BJ (cell line): ENCODE measurements around the gene GAD1. TPM values are rescaled to one million over a fixed set of nuclear protein-coding genes. Genes with fewer than 3 reads are reported as not detected.
A peak's percentile ranks its signal among the peaks of the same experiment; 100 is the strongest.

Source experiments
- CTCF ChIA-PET: fragments of 350-600 bp; formaldehyde crosslinking; extraction: SDS; loops from one replicate; lab custom pipeline; 2021; ENCODE audit warnings: antibody characterized with exemption, inconsistent platforms; lab: Yijun Ruan, JAX
- POLR2A ChIA-PET: fragments of 300-600 bp; sonication (Branson Sonifier 250); formaldehyde crosslinking; extraction: SDS; loops from one replicate; lab custom pipeline; 2021; ENCODE audit warnings: antibody characterized with exemption; lab: Charles Lee
- DNase-seq: peaks from one replicate; pipeline ENCODE4 v3.0.0-alpha.2; 2011; ENCODE audit warnings: low read depth
- H3K27me3 ChIP-seq: 2 replicates; pipeline ENCODE4 v1.6.0; 2011; ENCODE audit warnings: low read length; ENCODE audit not compliant: control insufficient read depth, insufficient read depth
- H3K36me3 ChIP-seq: 2 replicates; pipeline ENCODE4 v1.5.1; 2011; ENCODE audit warnings: low read length; ENCODE audit not compliant: control insufficient read depth, insufficient read depth
- H3K4me3 ChIP-seq: 2 replicates; pipeline ENCODE4 v1.5.1; 2011; ENCODE audit warnings: low read depth, mild to moderate bottlenecking, control low read depth, low read length
- CTCF ChIP-seq: IDR thresholded peaks from 2 replicates; pipeline ENCODE4 v1.5.1; 2011; ENCODE audit warnings: low read depth, mild to moderate bottlenecking, control low read depth, inconsistent platforms, low read length, moderate library complexity; ENCODE audit not compliant: insufficient read depth
- polyA plus RNA-seq: library from polyadenylated mRNA; depleted of rRNA; stranded (reverse); fragments of >200 nt; gene quantifications from 2 replicates; pipeline ENCODE4 v1.2.3, GENCODE V29; 2011

GAD1 gene
- polyA plus RNA-seq, 1 experiment: 0.63 TPM

DNA sequence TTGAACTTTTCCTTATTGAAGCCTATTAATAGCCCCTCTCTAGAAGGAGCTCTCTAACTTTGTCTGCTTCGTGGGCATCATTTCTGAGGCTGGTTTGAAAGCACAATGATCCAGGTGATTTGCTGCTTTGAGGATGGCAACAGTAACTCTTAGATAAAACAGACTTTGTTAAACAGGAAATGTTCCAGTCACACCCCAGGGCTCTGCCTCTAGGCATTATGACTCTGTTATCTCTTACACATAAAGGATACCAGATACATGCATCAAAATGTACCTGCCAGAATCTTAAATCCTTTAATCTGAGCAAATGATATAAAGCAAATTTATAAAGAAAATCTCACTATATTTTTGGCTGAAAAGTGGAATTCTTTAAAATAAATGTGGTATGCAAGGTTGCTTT lies 52.3 kb downstream of the GAD1 start:
- TF ChIP-seq CTCF: no peak
- DNase-seq: no peak
- ChIA-PET CTCF (no interaction called here), POLR2A (no interaction called here)
- no peak overlapping the region for H3K4me3 ChIP-seq
- no peaks in the 10 kb centered on the region for H3K36me3 ChIP-seq
- no peaks in the 10 kb centered on the region for H3K27me3 ChIP-seq

GRCh38 chr2:170869461-170869860 lies 52.8 kb downstream of the GAD1 start:
- DNase-seq: no peak
- H3K27me3 ChIP-seq: no peaks in the 10 kb centered on the region
- ChIA-PET POLR2A (no interaction called here), CTCF (no interaction called here)
- no peak overlapping the region for H3K4me3 ChIP-seq
- H3K36me3 ChIP-seq: no peaks in the 10 kb centered on the region
- no peak for TF ChIP-seq CTCF

DNA sequence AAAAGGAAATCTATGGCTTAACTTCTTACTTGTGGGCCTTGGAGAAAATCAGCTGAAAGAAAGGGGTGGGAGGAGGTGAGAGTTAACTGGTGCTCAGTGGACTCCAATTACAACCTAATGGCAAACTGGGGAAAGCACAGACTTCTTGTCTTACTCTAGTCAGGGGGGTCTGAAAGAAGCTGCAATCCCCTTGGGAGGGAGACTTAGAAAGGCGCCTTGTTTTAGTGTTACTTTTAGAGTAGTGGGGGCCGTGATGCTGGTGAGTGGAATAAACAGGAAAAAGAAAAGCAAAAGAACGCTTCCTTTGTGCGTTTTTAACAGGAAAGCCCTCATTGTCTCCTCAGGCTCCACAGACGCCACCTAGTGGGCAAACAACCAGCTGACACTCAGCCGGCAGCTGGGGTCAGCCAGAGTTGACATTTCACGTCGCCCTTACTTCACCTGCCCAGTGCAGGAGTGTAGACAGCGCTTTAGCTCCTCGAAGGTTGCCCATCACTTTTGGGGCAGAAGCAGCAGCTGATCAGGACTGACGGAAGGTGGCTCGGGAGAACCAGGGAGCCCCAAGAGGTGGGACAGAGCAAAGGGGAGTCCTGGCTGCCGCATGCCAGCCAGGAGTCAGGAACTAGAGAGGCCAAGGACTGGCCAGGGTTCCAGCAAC lies 56.5 kb downstream of the GAD1 start:
- no peaks in the 10 kb centered on the region for H3K36me3 ChIP-seq
- POLR2A ChIA-PET: interaction anchor here (0.7 kb wide), 1 partner anchor 12 kb away, joined by 4 read pairs; no protein-coding TSS in a partner anchor
- CTCF ChIA-PET: interaction anchor here (0.7 to 4.3 kb wide), 30 partner anchors 9 to 549 kb away, joined by 3 to 40 read pairs (median 4); partner anchors contain the start of genes ERICH2, GAD1 and GORASP2
- peak; percentile 95 for TF ChIP-seq CTCF
- peak overlapping the region; percentile 17; the same call in 1 of the 2 replicates for H3K4me3 ChIP-seq
- DNase-seq: no peak
- H3K27me3 ChIP-seq: no peaks in the 10 kb centered on the region

DNA sequence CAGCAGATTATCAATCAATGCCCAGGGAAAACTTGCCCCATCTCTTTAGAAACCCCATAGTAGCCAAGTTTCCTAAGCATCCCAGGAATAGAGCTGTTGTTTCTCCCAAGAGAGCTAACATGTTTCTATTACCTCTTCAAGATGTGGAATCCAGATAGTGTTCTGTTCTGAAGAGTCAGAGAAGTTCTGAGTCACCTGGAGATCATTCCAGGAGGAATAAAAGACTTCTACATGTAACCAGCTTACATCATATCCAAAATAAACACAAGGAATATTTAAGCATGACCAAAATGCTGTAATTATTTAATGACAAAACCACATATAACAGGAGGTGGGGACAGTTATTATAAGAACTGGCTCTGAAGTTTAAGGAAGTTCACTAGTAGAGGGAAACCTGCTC lies 61.4 kb downstream of the GAD1 start:
- ChIA-PET CTCF (interaction anchor here (0.5 to 3.8 kb wide), 3 partner anchors 8 to 385 kb away, joined by 3 to 20 read pairs (median 5); no protein-coding TSS in a partner anchor), POLR2A (no interaction called here)
- TF ChIP-seq CTCF: no peak

GRCh38 chr2:170878505-170878904 lies 61.8 kb downstream of the GAD1 start:
- DNase-seq: no peak
- ChIA-PET POLR2A (no interaction called here), CTCF (interaction anchor here (1.5 kb wide), 1 partner anchor 62 kb away, joined by 3 read pairs; no protein-coding TSS in a partner anchor)
- Histone ChIP-seq H3K27me3 (peaks cover 5% of the 10 kb centered on the region), H3K36me3 (no peaks in the 10 kb centered on the region), H3K4me3 (no peak overlapping the region)
- TF ChIP-seq CTCF: no peak

More for the DNA sequence above, 61.4 kb downstream of the GAD1 start:
- Histone ChIP-seq H3K27me3 (peaks cover 5% of the 10 kb centered on the region), H3K4me3 (no peak overlapping the region), H3K36me3 (no peaks in the 10 kb centered on the region)
- DNase-seq: no peak
